ENCODE results near the gene REEP1. TPM values are rescaled to one million over a fixed set of nuclear protein-coding genes. Genes with fewer than 3 reads are reported as not detected.

Gene REEP1
- total and polyA plus RNA-seq, 2 of the 4 experiments (the other 2 are of a cell fraction) = under 0.01 to 0.03 TPM

- Histone ChIP-seq H2BK20ac (ENCODE audit: low read depth, low read length) (no peak overlapping the region), H3K4me3 (ENCODE audit: insufficient read depth, low read depth, low read length) (no peak overlapping the region), H3K27me3 (ENCODE audit: control insufficient read depth, insufficient read depth, low read length) (peaks cover 4% of the 10 kb centered on the region), H3K23ac (ENCODE audit: low read depth, low read length) (no peak overlapping the region), H3K4me1 (ENCODE audit: control insufficient read depth, insufficient read depth, low read length) (0 out of 2 replicates have a peak, but pooled peaks cover 3% of the 10 kb centered on the region), H4K91ac (ENCODE audit: insufficient read depth, low read depth, low read length) (no peak overlapping the region), H3K14ac (replicated peaks; ENCODE audit: low read depth, low read length) (no peak overlapping the region), H2BK120ac (ENCODE audit: low read depth, low read length) (no peak overlapping the region), H3K36me3 (ENCODE audit: control insufficient read depth, insufficient read depth, low read length) (no peaks in the 10 kb centered on the region), H4K5ac (ENCODE audit: low read depth, low read length) (no peak overlapping the region), H3K27ac (ENCODE audit: insufficient read depth, low read length) (no peak overlapping the region), H2AFZ (replicated peaks; ENCODE audit: low read length, poor library complexity) (peak overlapping the region; percentile 77), H3K79me1 (ENCODE audit: low read depth in 1 of 2, low read length in 2 of 2) (no peaks in the 10 kb centered on the region), H2BK15ac (ENCODE audit: low read depth, low read length) (no peak overlapping the region), H3K18ac (ENCODE audit: low read depth, low read length) (no peak overlapping the region), H3K9ac (ENCODE audit: low read depth, low read length) (no peak overlapping the region), H3K9me3 (ENCODE audit: control insufficient read depth, insufficient read depth, low read length) (peaks cover 3% of the 10 kb centered on the region), H4K8ac (ENCODE audit: low read depth in 2 of 2, low read length in 2 of 2) (no peak overlapping the region), H2BK5ac (ENCODE audit: low read depth, low read length, poor library complexity, severe bottlenecking) (no peak overlapping the region), H2AK9ac (replicated peaks; ENCODE audit: low read depth, low read length, poor library complexity) (no peak overlapping the region), H3K56ac (ENCODE audit: extremely low read depth, insufficient read depth, low read length) (no peak overlapping the region), H4K20me1 (ENCODE audit: insufficient read depth, low read length) (no peaks in the 10 kb centered on the region), H3K4me2 (ENCODE audit: low read depth, low read length) (peak overlapping the region; percentile 72; the same call in 1 of the 2 replicates), H2AK5ac (ENCODE audit: low read depth, low read length) (no peak overlapping the region), H3K4ac (ENCODE audit: low read depth, low read length) (no peak overlapping the region), H3K9me1 (ENCODE audit: insufficient read depth, low read length) (no peaks in the 10 kb centered on the region)
- CTCF ChIA-PET = no interaction called here
- no TSS peak for BruUV-seq (replicated peaks)
- intact Hi-C loops (cut with micrococcal nuclease) = loop anchor here (2.0 kb wide), 1 partner anchor 145 kb away; no protein-coding TSS in a partner anchor
- ATAC-seq (ENCODE audit: low read depth) (peak; percentile 29; the same call in 1 of the 2 replicates), DNase-seq (peak; percentile 39)
- in situ Hi-C loops (cut with MboI; ENCODE audit: low sequenced_read_pairs) = no loop called here
- dilution Hi-C loops (cut with HindIII; ENCODE audit: low sequenced_read_pairs, unreplicated experiment) = no loop called here
- TF ChIP-seq USF2 (IDR thresholded peaks at IDR 0.05; ENCODE audit: low read depth, low read length) (no peak), RCOR1 (IDR thresholded peaks at IDR 0.05; ENCODE audit: insufficient replicate concordance, low read length) (no peak), RAD21 (IDR thresholded peaks at IDR 0.05; ENCODE audit: low read length) (peak; percentile 51), SMC3 (IDR thresholded peaks at IDR 0.05; ENCODE audit: low read depth, low read length) (peak; percentile 37), MAZ (IDR thresholded peaks at IDR 0.05; ENCODE audit: borderline replicate concordance, low read depth, low read length) (peak; percentile 32; the same call in 1 of the 2 replicates), CTCF (conservative IDR thresholded peaks at IDR 0.05; ENCODE audit: low read depth, low read length) (peak; percentile 57)
- 0% methylated on average over 3 of the region's 14 CpGs; no CpG with 5 or more reads in 1 of the 2 experiments for WGBS, 2 experiments (ENCODE audit: extremely low coverage in 2 of 2, insufficient read length in 1 of 2)
- POLR2A ChIA-PET (ENCODE audit: unreplicated experiment) = no interaction called here
Measured at GRCh38 chr2:86368161-86368824, 30.9 kb upstream of the REEP1 start.

All from IMR-90 (cell line).